H1 (cell line): ENCODE measurements around the gene PCP4. TPM values are rescaled to one million over a fixed set of nuclear protein-coding genes. Genes with fewer than 3 reads are reported as not detected.

ENCODE experiments used
- CTCF ChIA-PET: fragments of 300-600 bp; sonication (Branson Sonifier 250); formaldehyde crosslinking; loops from one replicate; lab custom pipeline; 2021; ENCODE audit not compliant: partially characterized antibody; lab: Charles Lee
- POLR2A ChIA-PET: fragments of 300-600 bp; sonication (Branson Sonifier 250); formaldehyde crosslinking; loops from one replicate; lab custom pipeline; 2021; ENCODE audit warnings: inconsistent platforms; ENCODE audit not compliant: partially characterized antibody; lab: Charles Lee
- DNase-seq, 2 experiments: peaks; one replicate each; pipeline versions ENCODE4 v3.0.0 to v3.0.0-alpha.2; 2010 to 2022; ENCODE audit warnings: low spot score in 2 of 2, low read depth in 1 of 2, mixed read lengths in 1 of 2
- FAIRE-seq: peaks from 2 replicates; lab custom pipeline; 2011; peaks lifted over from hg19 to GRCh38; lab: Jason Lieb, UNC
- H2AFZ ChIP-seq: 2 replicates; pipeline ENCODE4 v1.8.1; 2012; ENCODE audit warnings: low read length, inconsistent platforms
- H2AK5ac ChIP-seq: 2 replicates; pipeline ENCODE4 v1.6.1; 2013; ENCODE audit warnings: low read depth, low read length
- H2BK120ac ChIP-seq: replicated peaks from 2 replicates; pipeline ENCODE3; 2013; ENCODE audit warnings: low read depth, low read length, inconsistent platforms
- H2BK12ac ChIP-seq: 2 replicates; pipeline ENCODE4 v1.6.1; 2013; ENCODE audit warnings: low read depth, low read length
- H2BK15ac ChIP-seq: 2 replicates; pipeline ENCODE4 v1.6.1; 2013; ENCODE audit warnings: low read length
- H2BK20ac ChIP-seq: 2 replicates; pipeline ENCODE4 v1.6.1; 2013; ENCODE audit warnings: low read length
- H2BK5ac ChIP-seq: 2 replicates; pipeline ENCODE4 v1.6.1; 2013; ENCODE audit warnings: low read depth, low read length
- H3K14ac ChIP-seq: 2 replicates; pipeline ENCODE4 v1.6.1; 2013; ENCODE audit warnings: inconsistent platforms; ENCODE audit not compliant: insufficient read length
- H3K18ac ChIP-seq: 2 replicates; pipeline ENCODE4 v1.6.1; 2013; ENCODE audit warnings: low read length; ENCODE audit errors: extremely low read depth
- H3K23ac ChIP-seq: 2 replicates; pipeline ENCODE4 v1.6.1; 2013; ENCODE audit warnings: inconsistent platforms; ENCODE audit not compliant: insufficient read length
- H3K23me2 ChIP-seq: 2 replicates; pipeline ENCODE4 v1.6.1; 2013; ENCODE audit warnings: low read depth, low read length
- H3K27ac ChIP-seq: 2 replicates; pipeline ENCODE4 v1.6.1; 2011; ENCODE audit warnings: low read depth, low read length, inconsistent platforms
- H3K27me3 ChIP-seq, 4 experiments: replicated peaks in 1 of 4; 1 replicate in 1 of 4; 2 replicates in 3 of 4; pipeline versions ENCODE4 v1.6.1 to v1.8.1; 2011 to 2013; ENCODE audit warnings: low read length in 3 of 4, mild to moderate bottlenecking in 3 of 4, inconsistent platforms in 2 of 4, mixed read lengths in 2 of 4, moderate library complexity in 1 of 4; ENCODE audit not compliant: control insufficient read depth in 3 of 4, insufficient read depth in 3 of 4; ENCODE audit errors: extremely low read depth in 1 of 4
- H3K36me3 ChIP-seq, 4 experiments: 2 replicates each; pipeline versions ENCODE4 v1.6.1 to v1.8.1; 2011 to 2013; ENCODE audit warnings: mild to moderate bottlenecking in 4 of 4, low read length in 3 of 4, moderate library complexity in 2 of 4, control low read depth in 1 of 4, inconsistent platforms in 1 of 4; ENCODE audit not compliant: insufficient read depth in 4 of 4, control insufficient read depth in 2 of 4
- H3K4ac ChIP-seq: replicated peaks from 2 replicates; pipeline ENCODE3; 2013; ENCODE audit warnings: low read length, low read depth, mixed read lengths, inconsistent platforms; ENCODE audit not compliant: insufficient read length
- H3K4me1 ChIP-seq, 4 experiments: replicated peaks in 1 of 4; 1 replicate in 1 of 4; 2 replicates in 3 of 4; pipeline versions ENCODE4 v1.6.1 to v1.8.1; 2011 to 2013; ENCODE audit warnings: low read length in 3 of 4, inconsistent platforms in 2 of 4, mixed read lengths in 1 of 4; ENCODE audit not compliant: insufficient read depth in 4 of 4, control insufficient read depth in 3 of 4
- H3K4me2 ChIP-seq, 2 experiments: 2 replicates each; pipeline versions ENCODE4 v1.6.1 to v1.8.1; 2011 to 2013; ENCODE audit warnings: low read depth in 2 of 2, low read length in 2 of 2, control low read depth in 1 of 2, inconsistent platforms in 1 of 2, mild to moderate bottlenecking in 1 of 2; ENCODE audit not compliant: insufficient read depth in 1 of 2
- H3K4me3 ChIP-seq, 4 experiments: fragments of 200-600, 300-600 bp in 1 of 4; sonication (generic), shearing (Covaris generic), sonication (Bioruptor Twin) in 1 of 4; 2 replicates each; pipeline versions ENCODE4 v1.5.1 to v1.8.1; 2011 to 2016; ENCODE audit warnings: low read length in 4 of 4, low read depth in 3 of 4, control low read depth in 2 of 4, inconsistent platforms in 2 of 4, mild to moderate bottlenecking in 2 of 4, mixed read lengths in 1 of 4, moderate library complexity in 1 of 4; ENCODE audit not compliant: insufficient read depth in 2 of 4; ENCODE audit errors: extremely low read depth in 1 of 4
- H3K56ac ChIP-seq: replicated peaks from 2 replicates; pipeline ENCODE3; 2013; ENCODE audit warnings: low read depth, mild to moderate bottlenecking, mixed read lengths, low read length, inconsistent platforms; ENCODE audit not compliant: insufficient read length
- H3K79me1 ChIP-seq: 2 replicates; pipeline ENCODE4 v1.6.1; 2013; ENCODE audit warnings: low read depth, low read length, control low read depth
- H3K79me2 ChIP-seq, 2 experiments: 2 replicates each; pipeline versions ENCODE4 v1.6.1 to v1.8.1; 2012 to 2013; ENCODE audit warnings: low read length in 2 of 2, mild to moderate bottlenecking in 2 of 2, inconsistent platforms in 1 of 2; ENCODE audit not compliant: insufficient read depth in 2 of 2, control insufficient read depth in 1 of 2
- H3K9ac ChIP-seq, 4 experiments: replicated peaks in 1 of 4; 1 replicate in 1 of 4; 2 replicates in 3 of 4; pipeline versions ENCODE4 v1.6.1 to v1.8.1; 2011 to 2013; ENCODE audit warnings: low read depth in 3 of 4, low read length in 3 of 4, control low read depth in 2 of 4, mild to moderate bottlenecking in 2 of 4, moderate library complexity in 2 of 4, inconsistent platforms in 1 of 4; ENCODE audit errors: extremely low read depth in 1 of 4
- H3K9me3 ChIP-seq, 2 experiments: 2 replicates each; pipeline versions ENCODE4 v1.6.1 to v1.8.1; 2012 to 2013; ENCODE audit warnings: mild to moderate bottlenecking in 2 of 2, moderate library complexity in 2 of 2, control low read depth in 1 of 2, inconsistent platforms in 1 of 2, low read depth in 1 of 2, low read length in 1 of 2, mixed read lengths in 1 of 2; ENCODE audit not compliant: insufficient read depth in 2 of 2
- H4K20me1 ChIP-seq, 2 experiments: replicated peaks in 1 of 2; 2 replicates each; pipeline versions ENCODE3 to v1.8.1; 2011 to 2013; ENCODE audit warnings: inconsistent platforms in 2 of 2, low read length in 2 of 2, mild to moderate bottlenecking in 1 of 2; ENCODE audit not compliant: insufficient read depth in 2 of 2, control insufficient read depth in 1 of 2
- H4K5ac ChIP-seq: 2 replicates; pipeline ENCODE4 v1.6.1; 2013; ENCODE audit warnings: low read length, low read depth, mixed read lengths, inconsistent platforms; ENCODE audit not compliant: insufficient read length
- H4K8ac ChIP-seq: 2 replicates; pipeline ENCODE4 v1.8.0; 2013; ENCODE audit warnings: mild to moderate bottlenecking, moderate library complexity, low read length, inconsistent platforms; ENCODE audit not compliant: insufficient read depth; ENCODE audit errors: extremely low read depth
- H4K91ac ChIP-seq: replicated peaks from 2 replicates; pipeline ENCODE3; 2013; ENCODE audit warnings: low read length, mixed read lengths, inconsistent platforms; ENCODE audit not compliant: insufficient read length
- ASH2L ChIP-seq: fragments of 200-600, 300-600 bp; sonication (generic); IDR thresholded peaks from one replicate; pipeline ENCODE4 v1.7.1; 2017; ENCODE audit warnings: low read length
- BACH1 ChIP-seq: IDR thresholded peaks from 2 replicates; pipeline ENCODE4 v1.6.1; 2012; ENCODE audit warnings: low read length, improper control_type of control experiment
- CBX5 ChIP-seq: fragments of 300-800, 300-1000 bp; sonication (generic); IDR thresholded peaks from 2 replicates; pipeline ENCODE4 v1.7.1; 2016; ENCODE audit warnings: antibody characterized with exemption, low read length, low read depth
- CEBPB ChIP-seq: IDR thresholded peaks from 2 replicates; pipeline ENCODE4 v1.6.1; 2012; ENCODE audit warnings: low read depth, low read length
- EZH2 ChIP-seq: fragments of 200-600 bp; sonication (generic); IDR thresholded peaks from 2 replicates; pipeline ENCODE4 v1.7.1; 2012; ENCODE audit warnings: low read depth, mild to moderate bottlenecking, moderate library complexity, low read length, inconsistent platforms; ENCODE audit not compliant: severe bottlenecking
- FOSL1 ChIP-seq: IDR thresholded peaks from 2 replicates; pipeline ENCODE4 v1.6.1; 2011; ENCODE audit warnings: mild to moderate bottlenecking, low read depth, low read length, moderate library complexity; ENCODE audit not compliant: insufficient read depth
- KDM1A ChIP-seq: fragments of 200-600, 300-600 bp; sonication (generic); IDR thresholded peaks from 2 replicates; pipeline ENCODE4 v1.7.1; 2016; ENCODE audit warnings: mild to moderate bottlenecking, low read length, borderline replicate concordance
- MAX ChIP-seq: IDR thresholded peaks from 2 replicates; pipeline ENCODE4 v1.6.1; 2012; ENCODE audit warnings: inconsistent platforms
- NRF1 ChIP-seq: IDR thresholded peaks from 2 replicates; pipeline ENCODE4 v1.6.1; 2011; ENCODE audit warnings: mild to moderate bottlenecking, low read depth, low read length, improper control_type of control experiment
- SP1 ChIP-seq: IDR thresholded peaks from 2 replicates; pipeline ENCODE4 v1.6.1; 2011; ENCODE audit warnings: low read depth, low read length
- TAF7 ChIP-seq: optimal IDR thresholded peaks from 2 replicates; pipeline ENCODE3; 2011; ENCODE audit warnings: low read depth, mild to moderate bottlenecking, inconsistent platforms, low read length, moderate library complexity, borderline replicate concordance
- WGBS, 2 experiments: shearing (Covaris generic) in 1 of 2; methylation state at CpG; one replicate each; pipeline versions ENCODE4 v1.1.6 to v1.1.7; 2013 to 2015; ENCODE audit warnings: low lambda C conversion rate in 2 of 2, mixed read lengths in 2 of 2, inconsistent platforms in 1 of 2, low coverage in 1 of 2, missing lambda C conversion rate in 1 of 2; ENCODE audit not compliant: insufficient replicate concordance in 2 of 2, insufficient coverage in 1 of 2, insufficient read length in 1 of 2; ENCODE audit errors: extremely low coverage in 1 of 2, missing lambda C conversion rate in 1 of 2; 5-methylcytosine and 5-hydroxymethylcytosine counted together
- polyA plus RNA-seq, 7 experiments: library from polyadenylated mRNA; depleted of rRNA in 3 of 7; stranded (reverse) in 5 of 7; unstranded in 2 of 7; fragments of >200 nt in 5 of 7; fragments of 200-250 nt in 2 of 7; gene quantifications; 1 replicate in 5 of 7; 2 replicates in 1 of 7; 4 replicates in 1 of 7; pipeline versions ENCODE4 v1.2.1 to v1.2.3, GENCODE V29; 2011 to 2013; ENCODE audit warnings: missing spikeins in 2 of 7, mixed read lengths in 2 of 7
- total RNA-seq: library from RNA; stranded (reverse); fragmentation: NEBNext Ultra II Directional; extraction: Animal tissue kit (Norgen Biotek cat#: 25700); gene quantifications from 2 replicates; pipeline ENCODE4 v1.2.1, GENCODE V29; 2021
- TF ChIP-seq, protein P1 (sequence below): IDR thresholded peaks from 2 replicates; pipeline ENCODE4 v1.6.1; 2011; ENCODE audit warnings: low read depth, mild to moderate bottlenecking, low read length; ENCODE audit not compliant: insufficient read depth

The PCP4 gene
- total and polyA plus RNA-seq, 2 of the 8 experiments (the other 6 are each of a cell fraction or from before 2014, with no cell fraction given) = 1.8 to 2.4 TPM

GRCh38 chr21:39885119-39885848 lies 18.0 kb downstream of the PCP4 start:
- 89% methylated on average over 17 of the region's 17 CpGs; no CpG with 5 or more reads in 1 of the 2 experiments for WGBS, 2 experiments
- Histone ChIP-seq H3K27me3 (no peaks in the 10 kb centered on the region), H2BK120ac (no peak overlapping the region), H2AK5ac (no peak overlapping the region), H3K4me2 (no peak overlapping the region), H3K18ac (no peak overlapping the region), H3K36me3 (no peaks in the 10 kb centered on the region), H2AFZ (no peak overlapping the region), H3K23me2 (no peaks in the 10 kb centered on the region), H3K9me3 (no peaks in the 10 kb centered on the region), H3K4me3 (no peak overlapping the region), H3K27ac (no peak overlapping the region), H3K23ac (no peak overlapping the region), H4K20me1 (no peaks in the 10 kb centered on the region), H3K14ac (no peak overlapping the region), H2BK15ac (no peak overlapping the region), H3K79me1 (no peaks in the 10 kb centered on the region), H2BK5ac (no peak overlapping the region), H3K9ac (no peak overlapping the region), H3K4ac (no peak overlapping the region), H2BK12ac (no peak overlapping the region), H3K79me2 (no peaks in the 10 kb centered on the region), H2BK20ac (no peak overlapping the region), H3K4me1 (peaks cover 0 to 4% (median 0%) of the 10 kb centered on the region in 4 experiments; a peak in 1 of 7 replicates), H4K5ac (no peak overlapping the region), H4K8ac (no peak overlapping the region; the same call in 1 of the 2 replicates), H3K56ac (no peak overlapping the region), H4K91ac (no peak overlapping the region)
- CTCF ChIA-PET = interaction anchor here (1.0 to 1.2 kb wide), 3 partner anchors 18 to 235 kb away, joined by 3 to 4 read pairs (median 4); partner anchors contain the start of gene PCP4
- DNase-seq (no peak), FAIRE-seq (no peak)
- POLR2A ChIA-PET = no interaction called here
- TF ChIP-seq CEBPB (no peak), BACH1 (no peak), KDM1A (no peak), FOSL1 (no peak), ASH2L (no peak), CBX5 (no peak), SP1 (no peak), TAF7 (no peak), EZH2 (no peak), NRF1 (no peak), MAX (no peak)
- TF ChIP-seq, protein P1, sequence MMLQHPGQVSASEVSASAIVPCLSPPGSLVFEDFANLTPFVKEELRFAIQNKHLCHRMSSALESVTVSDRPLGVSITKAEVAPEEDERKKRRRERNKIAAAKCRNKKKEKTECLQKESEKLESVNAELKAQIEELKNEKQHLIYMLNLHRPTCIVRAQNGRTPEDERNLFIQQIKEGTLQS = no peak
